K562 (cell line): ENCODE data around the gene OR8G5. TPM values are rescaled to one million over a fixed set of nuclear protein-coding genes. Genes with fewer than 3 reads are reported as not detected.
"Not testable (repeated sequence)": the region's sequence is repeated elsewhere in the genome, so short reads cannot be mapped to it uniquely, and the experiment has no call there.

Source experiments
- CBX3 ChIP-seq, 2 experiments: IDR thresholded peaks; 1 replicate in 1 of 2; 2 replicates in 1 of 2; pipeline ENCODE4 v1.6.1; 2012; ENCODE audit warnings: inconsistent platforms in 2 of 2, low read length in 2 of 2, borderline replicate concordance in 1 of 2, control low read depth in 1 of 2
- EHMT2 ChIP-seq: fragments of 450-650 bp; IDR thresholded peaks from 2 replicates; pipeline ENCODE4 v1.6.1; 2018; ENCODE audit warnings: antibody characterized with exemption
- ELF4 ChIP-seq: fragments of 450-650 bp; formaldehyde crosslinking; IDR thresholded peaks from 2 replicates; pipeline ENCODE4 v1.4.0; 2022; ENCODE audit warnings: missing genetic modification characterization
- FOXK2 ChIP-seq, 2 experiments: fragments of 450-650 bp; IDR thresholded peaks in 1 of 2; conservative IDR thresholded peaks in 1 of 2; 2 replicates each; pipeline ENCODE4 v1.6.1; 2016; ENCODE audit warnings: low read depth in 2 of 2, mild to moderate bottlenecking in 1 of 2
- GABPA ChIP-seq: fragments of 200-800 bp; sonication (Bioruptor generic); conservative IDR thresholded peaks from 2 replicates; pipeline ENCODE4 v1.6.1; 2016; ENCODE audit warnings: low read depth, missing genetic modification characterization, missing compliant biosample characterization
- LEF1 ChIP-seq: fragments of 450-650 bp; IDR thresholded peaks from 2 replicates; pipeline ENCODE4 v1.6.1; 2016; ENCODE audit warnings: mild to moderate bottlenecking
- MAZ ChIP-seq, 2 experiments: fragments of 450-650 bp in 1 of 2; sonication (generic) in 1 of 2; formaldehyde crosslinking; IDR thresholded peaks in 1 of 2; conservative IDR thresholded peaks in 1 of 2; 2 replicates each; pipeline versions ENCODE4 v1.4.0 to v1.5.0; 2020; ENCODE audit warnings: mild to moderate bottlenecking in 1 of 2, missing genetic modification reagents in 1 of 2
- MTA3 ChIP-seq: fragments of 450-650 bp; formaldehyde crosslinking; IDR thresholded peaks from 2 replicates; pipeline ENCODE4 v1.6.1; 2017; ENCODE audit warnings: mild to moderate bottlenecking, borderline replicate concordance
- NFE2L1 ChIP-seq: fragments of 450-650 bp; IDR thresholded peaks from 2 replicates; pipeline ENCODE4 v1.6.1; 2016; ENCODE audit warnings: missing genetic modification characterization, low read depth, mild to moderate bottlenecking, missing compliant biosample characterization, moderate library complexity, borderline replicate concordance
- PTTG1 ChIP-seq: fragments of 450-650 bp; IDR thresholded peaks from 2 replicates; pipeline ENCODE4 v1.6.1; 2016; ENCODE audit warnings: low read depth, mild to moderate bottlenecking, missing genetic modification characterization, missing compliant biosample characterization
- RNF2 ChIP-seq: sonication (generic); IDR thresholded peaks from 2 replicates; pipeline ENCODE4 v1.6.1; 2016
- TEAD4 ChIP-seq, 2 experiments: sonication (generic) in 1 of 2; formaldehyde crosslinking in 1 of 2; IDR thresholded peaks; 2 replicates each; pipeline versions ENCODE4 v1.6.1 to v1.8.0; 2012 to 2022; ENCODE audit warnings: borderline replicate concordance in 1 of 2, inconsistent platforms in 1 of 2, low read length in 1 of 2, mild to moderate bottlenecking in 1 of 2, missing genetic modification reagents in 1 of 2
- polyA plus RNA-seq, 8 experiments: library from polyadenylated mRNA; depleted of rRNA in 4 of 8; stranded (reverse) in 5 of 8; unstranded in 3 of 8; fragments of >200 nt; fragmentation: Nextera tagmentation in 2 of 8; fragmentation: Illumina TruSeq in 1 of 8; extraction: Ambion mirVana in 2 of 8; extraction: Trizol in 1 of 8; gene quantifications; 2 replicates each; pipeline versions ENCODE4 v1.2.1 to v1.2.3, GENCODE V29; 2011 to 2014; ENCODE audit warnings: inconsistent platforms in 1 of 8, missing spikeins in 1 of 8
- total RNA-seq, 7 experiments: library from RNA; depleted of rRNA in 6 of 7; stranded (reverse); fragments of >200 nt in 6 of 7; fragmentation: Illumina TruSeq in 2 of 7; extraction: Trizol in 2 of 7; gene quantifications; 2 replicates each; pipeline versions ENCODE4 v1.2.1 to v1.2.3, GENCODE V29; 2011 to 2021; ENCODE audit warnings: low replicate concordance in 1 of 7
- TF ChIP-seq, protein P1 (sequence below): fragments of 450-650 bp; IDR thresholded peaks from 2 replicates; pipeline ENCODE4 v1.6.1; 2016
- TF ChIP-seq, protein P2 (sequence below): IDR thresholded peaks from 2 replicates; pipeline ENCODE4 v1.6.1; 2014; ENCODE audit warnings: antibody characterized with exemption
- TF ChIP-seq, protein P3 (sequence below): fragments of 450-650 bp; IDR thresholded peaks from 2 replicates; pipeline ENCODE4 v1.6.1; 2016; ENCODE audit warnings: borderline replicate concordance

The OR8G5 gene
- total and polyA plus RNA-seq, 9 of the 15 experiments (the other 6 are each of a cell fraction or from before 2014, with no cell fraction given) = 0.18 to 3.8 (median 1.7) TPM

DNA sequence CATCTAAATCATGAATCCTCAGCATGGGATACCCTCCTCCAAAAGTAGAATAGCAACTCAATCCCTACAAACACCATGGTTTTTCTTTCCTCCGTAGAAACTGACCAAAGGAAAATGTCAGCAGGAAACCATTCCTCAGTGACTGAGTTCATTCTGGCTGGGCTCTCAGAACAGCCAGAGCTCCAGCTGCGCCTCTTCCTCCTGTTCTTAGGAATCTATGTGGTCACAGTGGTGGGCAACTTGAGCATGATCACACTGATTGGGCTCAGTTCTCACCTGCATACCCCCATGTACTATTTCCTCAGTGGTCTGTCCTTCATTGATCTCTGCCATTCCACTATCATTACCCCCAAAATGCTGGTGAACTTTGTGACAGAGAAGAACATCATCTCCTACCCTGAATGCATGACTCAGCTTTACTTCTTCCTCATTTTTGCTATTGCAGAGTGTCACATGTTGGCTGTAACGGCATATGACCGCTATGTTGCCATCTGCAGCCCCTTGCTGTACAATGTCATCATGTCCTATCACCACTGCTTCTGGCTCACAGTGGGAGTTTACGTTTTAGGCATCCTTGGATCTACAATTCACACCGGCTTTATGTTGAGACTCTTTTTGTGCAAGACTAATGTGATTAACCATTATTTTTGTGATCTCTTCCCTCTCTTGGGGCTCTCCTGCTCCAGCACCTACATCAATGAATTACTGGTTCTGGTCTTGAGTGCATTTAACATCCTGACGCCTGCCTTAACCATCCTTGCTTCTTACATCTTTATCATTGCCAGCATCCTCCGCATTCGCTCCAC, 31.4 kb upstream of the OR8G5 start (continued):
- TF ChIP-seq CBX3 (IDR thresholded peaks at IDR 0.05; ENCODE audit: borderline replicate concordance in 1 of 2, low read length in 2 of 2) (peak in 1 of 2 experiments; percentile 36; a peak in 1 of 3 replicates), RNF2 (peak; percentile 91), TEAD4 (IDR thresholded peaks at IDR 0.05; ENCODE audit: low read length) (peak; percentile 65; the same call in 1 of the 2 replicates), EHMT2 (peak; percentile 80; the same call in 1 of the 2 replicates), ELF4 (peak; percentile 36; the same call in 1 of the 2 replicates), NFE2L1 (tag) (peak; percentile 94), MTA3 (0 out of 2 replicates have a peak, but pooled peaks have one; percentile 65), GABPA (tag) (peak; percentile 56), MAZ (CRISPR knock-in tag; conservative IDR thresholded peaks at IDR 0.05 in 1 of 2, IDR thresholded peaks at IDR 0.05 in 1 of 2) (peak; percentile 44 to 51; a peak in 3 of 4 replicates), LEF1 (peak; percentile 62; the same call in 1 of the 2 replicates), FOXK2 (conservative IDR thresholded peaks at IDR 0.05 in 1 of 2, IDR thresholded peaks at IDR 0.05 in 1 of 2; ENCODE audit: low read depth in 2 of 2) (peak; percentile 92 to 93), PTTG1 (tag) (peak; percentile 52; the same call in 1 of the 2 replicates)
- TF ChIP-seq TEAD4 (CRISPR knock-in tag; IDR thresholded peaks at IDR 0.05; ENCODE audit: borderline replicate concordance) = not testable (repeated sequence)
- TF ChIP-seq, protein P1, sequence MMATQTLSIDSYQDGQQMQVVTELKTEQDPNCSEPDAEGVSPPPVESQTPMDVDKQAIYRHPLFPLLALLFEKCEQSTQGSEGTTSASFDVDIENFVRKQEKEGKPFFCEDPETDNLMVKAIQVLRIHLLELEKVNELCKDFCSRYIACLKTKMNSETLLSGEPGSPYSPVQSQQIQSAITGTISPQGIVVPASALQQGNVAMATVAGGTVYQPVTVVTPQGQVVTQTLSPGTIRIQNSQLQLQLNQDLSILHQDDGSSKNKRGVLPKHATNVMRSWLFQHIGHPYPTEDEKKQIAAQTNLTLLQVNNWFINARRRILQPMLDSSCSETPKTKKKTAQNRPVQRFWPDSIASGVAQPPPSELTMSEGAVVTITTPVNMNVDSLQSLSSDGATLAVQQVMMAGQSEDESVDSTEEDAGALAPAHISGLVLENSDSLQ = peak; percentile 50; the same call in 1 of the 2 replicates
- TF ChIP-seq, protein P2, sequence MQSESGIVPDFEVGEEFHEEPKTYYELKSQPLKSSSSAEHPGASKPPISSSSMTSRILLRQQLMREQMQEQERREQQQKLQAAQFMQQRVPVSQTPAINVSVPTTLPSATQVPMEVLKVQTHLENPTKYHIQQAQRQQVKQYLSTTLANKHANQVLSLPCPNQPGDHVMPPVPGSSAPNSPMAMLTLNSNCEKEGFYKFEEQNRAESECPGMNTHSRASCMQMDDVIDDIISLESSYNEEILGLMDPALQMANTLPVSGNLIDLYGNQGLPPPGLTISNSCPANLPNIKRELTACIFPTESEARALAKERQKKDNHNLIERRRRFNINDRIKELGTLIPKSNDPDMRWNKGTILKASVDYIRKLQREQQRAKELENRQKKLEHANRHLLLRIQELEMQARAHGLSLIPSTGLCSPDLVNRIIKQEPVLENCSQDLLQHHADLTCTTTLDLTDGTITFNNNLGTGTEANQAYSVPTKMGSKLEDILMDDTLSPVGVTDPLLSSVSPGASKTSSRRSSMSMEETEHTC = peak; percentile 93
- TF ChIP-seq, protein P3, sequence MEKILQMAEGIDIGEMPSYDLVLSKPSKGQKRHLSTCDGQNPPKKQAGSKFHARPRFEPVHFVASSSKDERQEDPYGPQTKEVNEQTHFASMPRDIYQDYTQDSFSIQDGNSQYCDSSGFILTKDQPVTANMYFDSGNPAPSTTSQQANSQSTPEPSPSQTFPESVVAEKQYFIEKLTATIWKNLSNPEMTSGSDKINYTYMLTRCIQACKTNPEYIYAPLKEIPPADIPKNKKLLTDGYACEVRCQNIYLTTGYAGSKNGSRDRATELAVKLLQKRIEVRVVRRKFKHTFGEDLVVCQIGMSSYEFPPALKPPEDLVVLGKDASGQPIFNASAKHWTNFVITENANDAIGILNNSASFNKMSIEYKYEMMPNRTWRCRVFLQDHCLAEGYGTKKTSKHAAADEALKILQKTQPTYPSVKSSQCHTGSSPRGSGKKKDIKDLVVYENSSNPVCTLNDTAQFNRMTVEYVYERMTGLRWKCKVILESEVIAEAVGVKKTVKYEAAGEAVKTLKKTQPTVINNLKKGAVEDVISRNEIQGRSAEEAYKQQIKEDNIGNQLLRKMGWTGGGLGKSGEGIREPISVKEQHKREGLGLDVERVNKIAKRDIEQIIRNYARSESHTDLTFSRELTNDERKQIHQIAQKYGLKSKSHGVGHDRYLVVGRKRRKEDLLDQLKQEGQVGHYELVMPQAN = 0 out of 2 replicates have a peak, but pooled peaks have one; percentile 48
